Calu3 (cell line): Measurements from ENCODE around the gene MORC3. TPM values are rescaled to one million over a fixed set of nuclear protein-coding genes. Genes with fewer than 3 reads are reported as not detected.
A peak's percentile ranks its signal among the peaks of the same experiment; 100 is the strongest.
"Not testable (repeated sequence)": the region's sequence is repeated elsewhere in the genome, so short reads cannot be mapped to it uniquely, and the experiment has no call there.

Experiments
- BruUV-seq: library from RNA; stranded (reverse); fragments of 400-500 nt; replicated peaks from 2 replicates; lab custom pipeline; 2021; lab: Mats Ljungman, UMichigan
- CTCF ChIA-PET: fragments of 300-600 bp; sonication (Branson Sonifier 250); formaldehyde crosslinking; loops from one replicate; lab custom pipeline; 2022; ENCODE audit warnings: antibody characterized with exemption; lab: Charles Lee
- DNase-seq: peaks from one replicate; pipeline ENCODE4 v3.0.0; 2022
- H3K27ac Mint-ChIP-seq: one replicate; pipeline ENCODE4 v1.8.0; 2022; ENCODE audit warnings: mixed read lengths; ENCODE audit not compliant: unreplicated experiment
- H3K27me3 Mint-ChIP-seq: one replicate; pipeline ENCODE4 v1.8.0; 2022; ENCODE audit warnings: mixed read lengths; ENCODE audit not compliant: unreplicated experiment
- H3K36me3 Mint-ChIP-seq: one replicate; pipeline ENCODE4 v1.8.0; 2022; ENCODE audit warnings: mild to moderate bottlenecking, moderate library complexity, mixed read lengths; ENCODE audit not compliant: insufficient read depth, unreplicated experiment
- H3K4me1 Mint-ChIP-seq: one replicate; pipeline ENCODE4 v1.8.0; 2022; ENCODE audit warnings: mild to moderate bottlenecking, low read depth, mixed read lengths; ENCODE audit not compliant: unreplicated experiment
- H3K4me3 Mint-ChIP-seq: one replicate; pipeline ENCODE4 v1.8.0; 2022; ENCODE audit warnings: mild to moderate bottlenecking, low read depth, moderate library complexity, mixed read lengths; ENCODE audit not compliant: unreplicated experiment
- H3K9me3 Mint-ChIP-seq: one replicate; pipeline ENCODE4 v1.8.0; 2022; ENCODE audit warnings: low read depth, mixed read lengths; ENCODE audit not compliant: unreplicated experiment
- CTCF ChIP-seq: fragments of 200-600 bp; IDR thresholded peaks from one replicate; pipeline ENCODE4 v1.8.0; 2022; ENCODE audit warnings: antibody characterized with exemption; ENCODE audit not compliant: unreplicated experiment
- intact Hi-C: fragments of 100-400 bp; cut with micrococcal nuclease; formaldehyde crosslinking; loops from one replicate; pipeline ENCODE4 v1.10.0; 2022; ENCODE audit not compliant: unreplicated experiment
- total RNA-seq: library from RNA; stranded (reverse); gene quantifications from 2 replicates; pipeline ENCODE4 v1.2.3, GENCODE V29; 2022

MORC3 gene
- total RNA-seq, 1 experiment from 2014 or later, result 18.2 TPM

GRCh38 chr21:36377391-36377842 lies 57.4 kb downstream of the MORC3 start:
- no TSS peak for BruUV-seq
- TF ChIP-seq CTCF, result no peak
- CTCF ChIA-PET, result no interaction called here
- H3K27ac Mint-ChIP-seq, result peak overlapping the region; percentile 71
- H3K27me3 Mint-ChIP-seq, result no peaks in the 10 kb centered on the region
- no peak overlapping the region for H3K4me3 Mint-ChIP-seq
- H3K4me1 Mint-ChIP-seq, result peaks cover 7% of the 10 kb centered on the region
- intact Hi-C loops, result no loop called here
- H3K36me3 Mint-ChIP-seq, result peaks cover 24% of the 10 kb centered on the region
- peak; percentile 49 for DNase-seq
- no peaks in the 10 kb centered on the region for H3K9me3 Mint-ChIP-seq

GRCh38 chr21:36379251-36379650 lies 59.3 kb downstream of the MORC3 start:
- BruUV-seq, result no TSS peak

GRCh38 chr21:36381841-36382589 lies 62.0 kb downstream of the MORC3 start:
- no peaks in the 10 kb centered on the region for H3K9me3 Mint-ChIP-seq
- no peaks in the 10 kb centered on the region for H3K27me3 Mint-ChIP-seq
- DNase-seq, result peak; percentile 2
- peaks cover 11% of the 10 kb centered on the region for H3K4me1 Mint-ChIP-seq
- intact Hi-C loops, result no loop called here
- TF ChIP-seq CTCF, result no peak
- peak overlapping the region; percentile 56 for H3K27ac Mint-ChIP-seq
- no peak overlapping the region for H3K4me3 Mint-ChIP-seq
- no TSS peak for BruUV-seq
- CTCF ChIA-PET, result interaction anchor here (0.6 kb wide), 1 partner anchor 533 kb away, joined by 4 read pairs; no protein-coding TSS in a partner anchor
- peaks cover 16% of the 10 kb centered on the region for H3K36me3 Mint-ChIP-seq

More at GRCh38 chr21:36379251-36379650, 59.3 kb downstream of the MORC3 start:
- intact Hi-C loops, result no loop called here
- Mint-ChIP-seq H3K36me3 (peaks cover 20% of the 10 kb centered on the region), H3K27me3 (no peaks in the 10 kb centered on the region), H3K9me3 (no peaks in the 10 kb centered on the region), H3K4me3 (no peak overlapping the region), H3K27ac (no peak overlapping the region), H3K4me1 (peaks cover 11% of the 10 kb centered on the region)
- CTCF ChIA-PET, result no interaction called here
- DNase-seq, result no peak
- TF ChIP-seq CTCF, result no peak

- H3K4me1 Mint-ChIP-seq, result peaks cover 11% of the 10 kb centered on the region
- H3K27ac Mint-ChIP-seq, H3K27me3 Mint-ChIP-seq, BruUV-seq, H3K9me3 Mint-ChIP-seq, intact Hi-C loops, H3K4me3 Mint-ChIP-seq: not testable (repeated sequence)
- peaks cover 12% of the 10 kb centered on the region for H3K36me3 Mint-ChIP-seq
- peak; percentile 2 for DNase-seq
- CTCF ChIA-PET, result interaction anchor here (0.6 kb wide), 1 partner anchor 534 kb away, joined by 4 read pairs; no protein-coding TSS in a partner anchor
Observed at GRCh38 chr21:36382722-36383121, 62.7 kb downstream of the MORC3 start.

- Mint-ChIP-seq H3K27ac (no peak overlapping the region), H3K4me1 (peaks cover 11% of the 10 kb centered on the region), H3K4me3 (peak overlapping the region; percentile 56), H3K9me3 (no peaks in the 10 kb centered on the region), H3K27me3 (no peaks in the 10 kb centered on the region), H3K36me3 (peaks cover 12% of the 10 kb centered on the region)
- intact Hi-C loops, result no loop called here
- CTCF ChIA-PET, result interaction anchor here (0.5 kb wide), 1 partner anchor 206 kb away, joined by 4 read pairs; no protein-coding TSS in a partner anchor
- TF ChIP-seq CTCF, result no peak
- DNase-seq, result no peak
- BruUV-seq, result no TSS peak
Observed at GRCh38 chr21:36384885-36385232, 64.9 kb downstream of the MORC3 start.
